Loucy (cell line): ENCODE results near the gene CLK3.

Source experiments
- H2AFZ ChIP-seq: fragments of 200-600 bp; sonication (generic); 2 replicates; pipeline ENCODE4 v1.6.0; 2016; ENCODE audit warnings: antibody characterized with exemption, mild to moderate bottlenecking, low read length, moderate library complexity
- H3F3A ChIP-seq: fragments of 200-600 bp; 2 replicates; pipeline ENCODE4 v1.6.0; 2016; ENCODE audit warnings: antibody characterized with exemption, low read depth, mild to moderate bottlenecking
- H3K27me3 ChIP-seq: fragments of 200-600 bp; sonication (generic); 2 replicates; pipeline ENCODE4 v1.6.1; 2014; ENCODE audit warnings: low read length, mild to moderate bottlenecking; ENCODE audit not compliant: insufficient read depth, poor library complexity, severe bottlenecking
- H3K36me3 ChIP-seq: fragments of 200-600 bp; sonication (generic); 2 replicates; pipeline ENCODE4 v1.6.1; 2016; ENCODE audit warnings: low read length; ENCODE audit not compliant: insufficient read depth
- H3K4me1 ChIP-seq: fragments of 200-600 bp; sonication (generic); 2 replicates; pipeline ENCODE4 v1.5.1; 2014; ENCODE audit warnings: low read length, mild to moderate bottlenecking; ENCODE audit not compliant: insufficient read depth, poor library complexity, severe bottlenecking
- H3K4me2 ChIP-seq: fragments of 200-600 bp; sonication (generic); 2 replicates; pipeline ENCODE4 v1.6.0; 2014; ENCODE audit warnings: antibody characterized with exemption, low read length, low read depth, mild to moderate bottlenecking; ENCODE audit not compliant: poor library complexity, severe bottlenecking
- H3K4me3 ChIP-seq: fragments of 200-600 bp; sonication (generic); 2 replicates; pipeline ENCODE4 v1.5.1; 2014; ENCODE audit warnings: low read length, mild to moderate bottlenecking, mixed read lengths; ENCODE audit not compliant: poor library complexity, severe bottlenecking
- H3K79me2 ChIP-seq: fragments of 200-600 bp; sonication (generic); 2 replicates; pipeline ENCODE4 v1.6.1; 2014; ENCODE audit warnings: low read length; ENCODE audit not compliant: insufficient read depth
- H3K9ac ChIP-seq: fragments of 200-600 bp; sonication (generic); 2 replicates; pipeline ENCODE4 v1.6.0; 2014; ENCODE audit warnings: mild to moderate bottlenecking, low read depth, low read length, moderate library complexity; ENCODE audit not compliant: poor library complexity, severe bottlenecking
- H3K9me2 ChIP-seq: fragments of 200-600 bp; sonication (generic); replicated peaks from 2 replicates; pipeline ENCODE4 v1.6.1; 2016; ENCODE audit warnings: low read depth, low read length, mixed read lengths
- H3K9me3 ChIP-seq: fragments of 200-600 bp; sonication (generic); 2 replicates; pipeline ENCODE4 v1.6.1; 2014; ENCODE audit warnings: mild to moderate bottlenecking, antibody characterized with exemption, low read length, low read depth; ENCODE audit not compliant: insufficient read depth
- H4K20me1 ChIP-seq: fragments of 200-600 bp; sonication (generic); 2 replicates; pipeline ENCODE4 v1.6.0; 2014; ENCODE audit warnings: antibody characterized with exemption, low read length, mild to moderate bottlenecking; ENCODE audit not compliant: insufficient read depth, poor library complexity, severe bottlenecking
- EZH2phosphoT487 ChIP-seq: fragments of 200-600 bp; IDR thresholded peaks from 2 replicates; pipeline ENCODE4 v1.6.1; 2018; ENCODE audit warnings: antibody characterized with exemption, mild to moderate bottlenecking, moderate library complexity, borderline replicate concordance
- TF ChIP-seq, protein P1 (sequence below): fragments of 200-600 bp; sonication (generic); conservative IDR thresholded peaks from 2 replicates; pipeline ENCODE4 v1.5.1; 2014; ENCODE audit warnings: mild to moderate bottlenecking, antibody characterized with exemption, low read length

The CLK3 gene

DNA sequence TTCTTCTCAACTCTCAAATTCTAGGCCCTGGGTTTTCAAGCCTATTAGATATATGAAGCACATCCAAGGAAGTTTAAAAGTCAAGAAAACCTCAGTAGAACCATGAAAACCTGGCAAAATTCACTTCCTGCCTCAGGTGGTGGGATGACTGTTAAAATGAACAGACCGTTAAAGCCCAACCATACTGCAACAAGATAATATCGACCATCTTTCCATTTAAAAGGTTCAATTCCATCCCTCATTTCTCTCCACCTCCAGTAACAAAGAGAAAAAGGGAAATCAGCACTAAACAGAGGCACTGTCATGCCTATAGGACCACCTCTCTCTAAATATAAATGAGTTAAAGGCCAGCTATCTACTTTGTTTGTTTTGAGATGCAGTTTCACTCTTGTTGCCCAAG is 49.0 kb downstream of the CLK3 start:
- TF ChIP-seq, protein P1, sequence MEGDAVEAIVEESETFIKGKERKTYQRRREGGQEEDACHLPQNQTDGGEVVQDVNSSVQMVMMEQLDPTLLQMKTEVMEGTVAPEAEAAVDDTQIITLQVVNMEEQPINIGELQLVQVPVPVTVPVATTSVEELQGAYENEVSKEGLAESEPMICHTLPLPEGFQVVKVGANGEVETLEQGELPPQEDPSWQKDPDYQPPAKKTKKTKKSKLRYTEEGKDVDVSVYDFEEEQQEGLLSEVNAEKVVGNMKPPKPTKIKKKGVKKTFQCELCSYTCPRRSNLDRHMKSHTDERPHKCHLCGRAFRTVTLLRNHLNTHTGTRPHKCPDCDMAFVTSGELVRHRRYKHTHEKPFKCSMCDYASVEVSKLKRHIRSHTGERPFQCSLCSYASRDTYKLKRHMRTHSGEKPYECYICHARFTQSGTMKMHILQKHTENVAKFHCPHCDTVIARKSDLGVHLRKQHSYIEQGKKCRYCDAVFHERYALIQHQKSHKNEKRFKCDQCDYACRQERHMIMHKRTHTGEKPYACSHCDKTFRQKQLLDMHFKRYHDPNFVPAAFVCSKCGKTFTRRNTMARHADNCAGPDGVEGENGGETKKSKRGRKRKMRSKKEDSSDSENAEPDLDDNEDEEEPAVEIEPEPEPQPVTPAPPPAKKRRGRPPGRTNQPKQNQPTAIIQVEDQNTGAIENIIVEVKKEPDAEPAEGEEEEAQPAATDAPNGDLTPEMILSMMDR, result no peak
- no peak for TF ChIP-seq EZH2phosphoT487
- no peaks in the 10 kb centered on the region for H4K20me1 ChIP-seq
- H3K79me2 ChIP-seq, result peaks cover 11% of the 10 kb centered on the region; the same call in 1 of the 2 replicates
- H3K4me1 ChIP-seq, result no peaks in the 10 kb centered on the region
- no peaks in the 10 kb centered on the region for H3K9me2 ChIP-seq
- H2AFZ ChIP-seq, result no peak overlapping the region
- H3K36me3 ChIP-seq, result peaks cover 23% of the 10 kb centered on the region; the same call in 1 of the 2 replicates
- H3F3A ChIP-seq, result no peaks in the 10 kb centered on the region
- no peaks in the 10 kb centered on the region for H3K9me3 ChIP-seq
- no peak overlapping the region for H3K4me3 ChIP-seq
- H3K9ac ChIP-seq, result no peak overlapping the region
- no peak overlapping the region for H3K4me2 ChIP-seq
- no peaks in the 10 kb centered on the region for H3K27me3 ChIP-seq

DNA sequence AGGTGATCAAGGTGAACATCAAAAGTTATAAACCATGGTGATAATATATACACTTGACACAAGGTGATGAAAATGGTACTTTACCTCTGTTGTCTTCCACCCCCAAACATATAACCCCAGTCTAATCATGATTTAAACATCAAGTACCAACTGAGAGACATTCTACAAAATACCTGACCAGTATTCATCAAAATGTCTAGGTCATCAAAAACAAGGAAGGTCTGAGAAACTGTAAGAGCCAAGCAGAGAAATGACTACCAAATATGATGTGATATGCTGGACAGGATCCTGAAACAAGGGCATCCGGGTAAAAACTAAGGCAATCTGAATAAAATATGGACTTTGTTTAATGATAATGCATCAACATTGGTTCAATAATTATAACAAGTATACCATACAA is 52.3 kb downstream of the CLK3 start:
- peaks cover 11% of the 10 kb centered on the region; the same call in 1 of the 2 replicates for H3K79me2 ChIP-seq
- H3F3A ChIP-seq, result no peaks in the 10 kb centered on the region
- H4K20me1 ChIP-seq, result no peaks in the 10 kb centered on the region
- no peaks in the 10 kb centered on the region for H3K9me2 ChIP-seq
- no peaks in the 10 kb centered on the region for H3K9me3 ChIP-seq
- H3K4me2 ChIP-seq, result no peak overlapping the region
- no peaks in the 10 kb centered on the region for H3K27me3 ChIP-seq
- no peak overlapping the region for H2AFZ ChIP-seq
- no peak for TF ChIP-seq EZH2phosphoT487
- TF ChIP-seq, protein P1, result no peak
- no peak overlapping the region for H3K4me3 ChIP-seq
- H3K36me3 ChIP-seq, result peaks cover 44% of the 10 kb centered on the region
- no peak overlapping the region for H3K9ac ChIP-seq
- H3K4me1 ChIP-seq, result no peaks in the 10 kb centered on the region

DNA sequence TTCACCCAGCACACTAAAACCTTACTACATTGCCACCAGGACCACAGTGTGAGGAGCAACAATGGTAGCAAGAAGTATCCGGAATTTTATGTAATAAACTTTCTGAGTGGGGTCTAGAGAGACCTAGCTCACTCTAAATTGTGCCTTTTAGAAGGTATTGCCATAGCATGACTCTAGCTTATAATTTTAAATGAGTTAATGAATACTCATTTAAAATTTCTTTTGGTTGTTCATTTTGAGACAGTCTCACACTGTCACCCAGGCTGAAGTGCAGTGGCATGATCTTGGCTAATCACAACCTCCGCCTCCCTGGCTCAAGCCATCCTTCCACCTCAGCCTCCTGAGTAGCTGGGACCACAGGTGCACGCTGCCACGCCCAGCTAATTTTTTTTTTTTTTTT is 54.0 kb downstream of the CLK3 start:
- Histone ChIP-seq H3K4me1 (no peaks in the 10 kb centered on the region), H3K4me3 (no peak overlapping the region), H3K9me3 (no peaks in the 10 kb centered on the region), H3K9me2 (no peaks in the 10 kb centered on the region), H3K79me2 (0 out of 2 replicates have a peak, but pooled peaks cover 4% of the 10 kb centered on the region), H3K36me3 (peaks cover 59% of the 10 kb centered on the region), H3K4me2 (no peak overlapping the region), H3F3A (no peaks in the 10 kb centered on the region), H3K27me3 (no peaks in the 10 kb centered on the region), H2AFZ (no peak overlapping the region), H3K9ac (no peak overlapping the region), H4K20me1 (no peaks in the 10 kb centered on the region)
- TF ChIP-seq, protein P1, result no peak
- no peak for TF ChIP-seq EZH2phosphoT487
